ENCODE data around the gene ASB10. TPM values are rescaled to one million over a fixed set of nuclear protein-coding genes. Genes with fewer than 3 reads are reported as not detected.

Gene ASB10
- polyA plus RNA-seq, 1 of the 3 experiments (the other 2 are of a cell fraction) = not detected

DNA sequence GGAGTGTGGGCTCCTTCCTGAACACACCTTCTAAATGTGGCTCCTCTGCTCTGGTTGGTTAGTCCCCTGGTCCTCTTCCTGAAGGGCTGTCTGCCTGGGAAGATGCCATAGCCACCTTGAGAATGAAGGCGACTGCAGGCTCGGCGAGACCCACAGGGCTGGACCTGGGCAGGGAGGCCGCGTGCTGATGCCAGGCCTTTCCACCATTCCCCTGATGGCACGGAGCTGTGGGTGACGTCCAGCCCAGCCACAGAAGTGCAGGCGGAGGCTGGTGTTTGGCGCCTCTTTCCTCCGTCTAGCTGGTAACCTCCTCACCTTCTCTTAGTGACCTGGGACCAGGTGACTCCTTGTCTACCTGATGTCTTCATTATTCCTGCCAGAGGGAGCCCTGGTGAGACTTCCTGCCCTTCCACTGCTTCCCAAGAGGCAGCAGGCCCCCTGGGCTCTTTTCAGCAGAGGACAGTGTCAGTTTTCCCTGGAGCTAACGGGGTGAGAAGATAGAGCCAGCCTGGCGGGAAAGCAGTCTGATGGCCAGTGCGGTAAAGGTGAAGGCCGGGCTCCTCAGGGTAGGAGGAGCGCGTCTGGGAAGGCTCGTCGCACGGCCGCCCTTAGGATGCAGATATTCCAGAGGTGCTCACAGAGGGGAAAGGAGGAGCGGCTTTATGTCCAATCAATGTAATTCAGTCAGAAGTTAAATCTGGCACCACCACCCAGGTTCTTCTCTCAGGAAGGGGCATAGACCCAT lies 54.4 kb downstream of the ASB10 start:
- DNase-seq = no peak
- ChIA-PET POLR2A (no interaction called here), CTCF (interaction anchor here (1.4 to 18.0 kb wide), 7 partner anchors 9 to 41 kb away, joined by 4 to 243 read pairs (median 7); partner anchors contain the start of gene GBX1)
- peaks cover 3% of the 10 kb centered on the region; the same call in 1 of the 2 replicates for H4K20me1 ChIP-seq (ENCODE audit: insufficient read depth)
- H3K4me1 ChIP-seq (ENCODE audit: control insufficient read depth in 1 of 2, insufficient read depth in 2 of 2, low read depth in 1 of 2, low read length in 1 of 2) = peaks cover 0 to 34% of the 10 kb centered on the region in 2 experiments; a peak in 1 of 4 replicates
- 97% methylated on average over 12 of the region's 21 CpGs for WGBS (ENCODE audit: low lambda C conversion rate)
- no peak overlapping the region for H3K4me3 ChIP-seq (ENCODE audit: low read depth in 2 of 2, low read length in 1 of 2)
- no peaks in the 10 kb centered on the region for H3K9me2 ChIP-seq
- TF ChIP-seq FOXM1 (IDR thresholded peaks at IDR 0.05; ENCODE audit: low read depth) (no peak), FOSL2 (IDR thresholded peaks at IDR 0.05; ENCODE audit: borderline replicate concordance, low read depth) (no peak), TEAD4 (IDR thresholded peaks at IDR 0.05; ENCODE audit: borderline replicate concordance, insufficient read depth) (no peak), GATA2 (CRISPR knock-in tag; IDR thresholded peaks at IDR 0.05) (no peak), NFIC (IDR thresholded peaks at IDR 0.05; ENCODE audit: borderline replicate concordance) (no peak), CHD2 (IDR thresholded peaks at IDR 0.05; ENCODE audit: low read length, partially characterized antibody) (no peak), POLR2AphosphoS5 (IDR thresholded peaks at IDR 0.05; ENCODE audit: low read depth, low read length) (no peak), FOXJ3 (CRISPR knock-in tag; IDR thresholded peaks at IDR 0.05) (no peak), TCF12 (IDR thresholded peaks at IDR 0.05) (no peak), EZH2phosphoT487 (IDR thresholded peaks at IDR 0.05; ENCODE audit: borderline replicate concordance, low read depth) (no peak)
- TF ChIP-seq, protein P1, sequence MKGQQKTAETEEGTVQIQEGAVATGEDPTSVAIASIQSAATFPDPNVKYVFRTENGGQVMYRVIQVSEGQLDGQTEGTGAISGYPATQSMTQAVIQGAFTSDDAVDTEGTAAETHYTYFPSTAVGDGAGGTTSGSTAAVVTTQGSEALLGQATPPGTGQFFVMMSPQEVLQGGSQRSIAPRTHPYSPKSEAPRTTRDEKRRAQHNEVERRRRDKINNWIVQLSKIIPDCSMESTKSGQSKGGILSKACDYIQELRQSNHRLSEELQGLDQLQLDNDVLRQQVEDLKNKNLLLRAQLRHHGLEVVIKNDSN (IDR thresholded peaks at IDR 0.05; ENCODE audit: borderline replicate concordance, low read depth) = no peak
- TF ChIP-seq, protein P2, sequence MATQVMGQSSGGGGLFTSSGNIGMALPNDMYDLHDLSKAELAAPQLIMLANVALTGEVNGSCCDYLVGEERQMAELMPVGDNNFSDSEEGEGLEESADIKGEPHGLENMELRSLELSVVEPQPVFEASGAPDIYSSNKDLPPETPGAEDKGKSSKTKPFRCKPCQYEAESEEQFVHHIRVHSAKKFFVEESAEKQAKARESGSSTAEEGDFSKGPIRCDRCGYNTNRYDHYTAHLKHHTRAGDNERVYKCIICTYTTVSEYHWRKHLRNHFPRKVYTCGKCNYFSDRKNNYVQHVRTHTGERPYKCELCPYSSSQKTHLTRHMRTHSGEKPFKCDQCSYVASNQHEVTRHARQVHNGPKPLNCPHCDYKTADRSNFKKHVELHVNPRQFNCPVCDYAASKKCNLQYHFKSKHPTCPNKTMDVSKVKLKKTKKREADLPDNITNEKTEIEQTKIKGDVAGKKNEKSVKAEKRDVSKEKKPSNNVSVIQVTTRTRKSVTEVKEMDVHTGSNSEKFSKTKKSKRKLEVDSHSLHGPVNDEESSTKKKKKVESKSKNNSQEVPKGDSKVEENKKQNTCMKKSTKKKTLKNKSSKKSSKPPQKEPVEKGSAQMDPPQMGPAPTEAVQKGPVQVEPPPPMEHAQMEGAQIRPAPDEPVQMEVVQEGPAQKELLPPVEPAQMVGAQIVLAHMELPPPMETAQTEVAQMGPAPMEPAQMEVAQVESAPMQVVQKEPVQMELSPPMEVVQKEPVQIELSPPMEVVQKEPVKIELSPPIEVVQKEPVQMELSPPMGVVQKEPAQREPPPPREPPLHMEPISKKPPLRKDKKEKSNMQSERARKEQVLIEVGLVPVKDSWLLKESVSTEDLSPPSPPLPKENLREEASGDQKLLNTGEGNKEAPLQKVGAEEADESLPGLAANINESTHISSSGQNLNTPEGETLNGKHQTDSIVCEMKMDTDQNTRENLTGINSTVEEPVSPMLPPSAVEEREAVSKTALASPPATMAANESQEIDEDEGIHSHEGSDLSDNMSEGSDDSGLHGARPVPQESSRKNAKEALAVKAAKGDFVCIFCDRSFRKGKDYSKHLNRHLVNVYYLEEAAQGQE (IDR thresholded peaks at IDR 0.05; ENCODE audit: low read depth, low read length) = no peak
- peaks cover 20 to 96% of the 10 kb centered on the region in 2 experiments for H3K36me3 ChIP-seq (replicated peaks in 1 of 2; ENCODE audit: control insufficient read depth in 1 of 2, insufficient read depth in 2 of 2, low read length in 1 of 2)
- no peak overlapping the region for H2AFZ ChIP-seq (ENCODE audit: low read depth)
- no peaks in the 10 kb centered on the region for H3K9me3 ChIP-seq
- H3F3A ChIP-seq (replicated peaks; ENCODE audit: insufficient read depth) = no peaks in the 10 kb centered on the region
- no peak overlapping the region for H3K4me2 ChIP-seq
- no peaks in the 10 kb centered on the region for H3K27me3 ChIP-seq (ENCODE audit: insufficient read depth)
- H3K27ac ChIP-seq (ENCODE audit: low read depth in 2 of 2, low read length in 1 of 2) = peak overlapping the region in 1 of 2 experiments; percentile 73; a peak in 1 of 4 replicates
- no peak overlapping the region for H3K9ac ChIP-seq
- no peaks in the 10 kb centered on the region for H3K79me2 ChIP-seq (ENCODE audit: insufficient read depth)
